GM20000 (cell line): ENCODE data around the gene RGS19.
A peak's percentile ranks its signal among the peaks of the same experiment; 100 is the strongest.

ENCODE experiments used
- DNase-seq: peaks from one replicate; pipeline ENCODE4 v3.0.0; 2012; ENCODE audit warnings: low spot score
- TF ChIP-seq, protein P1 (sequence below): IDR thresholded peaks from 2 replicates; pipeline ENCODE4 v1.5.1; 2012; ENCODE audit warnings: mild to moderate bottlenecking, control low read depth; ENCODE audit errors: extremely low read depth, missing control alignments

Gene RGS19

GRCh38 chr20:64106435-64106961 lies 27.2 kb upstream of the RGS19 start:
- DNase-seq, result no peak
- TF ChIP-seq, protein P1, sequence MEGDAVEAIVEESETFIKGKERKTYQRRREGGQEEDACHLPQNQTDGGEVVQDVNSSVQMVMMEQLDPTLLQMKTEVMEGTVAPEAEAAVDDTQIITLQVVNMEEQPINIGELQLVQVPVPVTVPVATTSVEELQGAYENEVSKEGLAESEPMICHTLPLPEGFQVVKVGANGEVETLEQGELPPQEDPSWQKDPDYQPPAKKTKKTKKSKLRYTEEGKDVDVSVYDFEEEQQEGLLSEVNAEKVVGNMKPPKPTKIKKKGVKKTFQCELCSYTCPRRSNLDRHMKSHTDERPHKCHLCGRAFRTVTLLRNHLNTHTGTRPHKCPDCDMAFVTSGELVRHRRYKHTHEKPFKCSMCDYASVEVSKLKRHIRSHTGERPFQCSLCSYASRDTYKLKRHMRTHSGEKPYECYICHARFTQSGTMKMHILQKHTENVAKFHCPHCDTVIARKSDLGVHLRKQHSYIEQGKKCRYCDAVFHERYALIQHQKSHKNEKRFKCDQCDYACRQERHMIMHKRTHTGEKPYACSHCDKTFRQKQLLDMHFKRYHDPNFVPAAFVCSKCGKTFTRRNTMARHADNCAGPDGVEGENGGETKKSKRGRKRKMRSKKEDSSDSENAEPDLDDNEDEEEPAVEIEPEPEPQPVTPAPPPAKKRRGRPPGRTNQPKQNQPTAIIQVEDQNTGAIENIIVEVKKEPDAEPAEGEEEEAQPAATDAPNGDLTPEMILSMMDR, result no peak

GRCh38 chr20:64105846-64106434 lies 26.6 kb upstream of the RGS19 start:
- TF ChIP-seq, protein P1, result no peak
- no peak for DNase-seq

DNA sequence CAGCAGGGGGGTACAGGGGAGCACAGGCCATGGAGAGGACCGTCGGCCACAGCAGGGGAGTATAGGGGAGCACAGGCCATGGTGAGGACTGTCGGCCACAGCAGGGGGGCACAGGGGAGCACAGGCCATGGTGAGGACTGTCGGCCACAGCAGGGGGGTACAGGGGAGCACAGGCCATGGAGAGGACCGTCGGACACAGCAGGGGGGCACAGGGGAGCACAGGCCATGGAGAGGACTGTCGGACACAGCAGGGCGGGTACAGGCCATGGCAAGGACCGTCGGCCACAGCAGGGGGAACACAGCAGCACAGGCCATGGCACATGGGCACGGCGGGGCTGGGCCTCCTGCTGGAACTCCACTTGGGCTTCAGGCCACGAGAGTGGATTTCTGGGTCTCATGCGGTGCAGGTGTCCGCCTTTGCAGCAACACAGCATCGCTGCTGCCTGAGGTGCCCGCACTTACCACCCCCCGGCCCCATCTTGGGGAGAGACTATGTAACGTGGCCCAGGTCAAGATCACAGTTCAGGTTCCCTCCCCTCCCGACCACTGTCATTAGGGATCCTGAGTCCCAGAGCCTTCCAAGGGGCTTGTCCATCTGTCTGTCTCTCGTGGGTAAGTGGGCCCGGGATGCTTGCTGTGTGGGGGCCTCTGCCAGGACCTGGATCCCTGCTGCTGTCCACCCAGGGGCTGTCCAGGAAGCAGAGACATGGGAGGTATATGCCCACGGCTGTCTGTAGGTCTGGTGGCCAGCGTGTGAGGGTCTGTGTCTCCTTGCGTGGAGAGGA lies 25.5 kb upstream of the RGS19 start:
- TF ChIP-seq, protein P1, result no peak
- no peak for DNase-seq

- DNase-seq, result no peak
- TF ChIP-seq, protein P1, result no peak
Observed at GRCh38 chr20:64103871-64104666, 24.8 kb upstream of the RGS19 start.

DNA sequence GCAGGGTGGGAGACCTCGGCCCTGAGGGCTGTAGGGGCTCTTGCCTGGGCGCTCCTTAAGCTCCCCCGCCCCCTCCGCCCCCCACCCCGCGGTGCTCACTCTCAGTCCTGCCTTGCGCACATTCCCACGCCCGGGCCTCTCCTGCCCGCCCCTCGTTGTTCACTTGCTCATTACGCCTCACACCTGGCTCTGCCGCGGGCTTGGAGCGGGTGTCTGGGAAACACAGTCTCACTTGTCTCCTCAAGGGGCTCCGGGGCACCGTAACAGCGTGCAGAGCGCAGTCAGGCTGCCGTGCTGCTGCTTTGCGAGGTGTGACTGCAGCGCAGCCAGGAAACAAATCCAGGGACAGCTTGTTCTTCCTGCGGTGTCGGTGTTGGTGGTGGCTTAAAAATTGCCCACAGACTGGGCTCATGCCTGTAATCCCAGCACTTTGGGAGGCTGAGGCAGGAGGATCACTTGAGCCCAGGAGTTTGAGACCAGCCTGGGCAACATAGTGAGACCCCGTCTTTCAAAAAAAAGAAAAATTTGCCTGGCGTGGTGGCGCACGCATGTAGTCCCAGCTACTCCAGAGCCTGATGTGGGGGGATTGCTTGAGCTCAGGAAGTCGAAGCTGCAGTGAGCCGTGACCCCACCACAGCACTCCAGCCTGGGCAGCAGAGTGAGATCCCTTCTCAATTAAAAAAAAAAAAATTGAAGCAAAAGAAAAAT lies 23.5 kb upstream of the RGS19 start:
- DNase-seq, result no peak
- TF ChIP-seq, protein P1, result no peak

DNA sequence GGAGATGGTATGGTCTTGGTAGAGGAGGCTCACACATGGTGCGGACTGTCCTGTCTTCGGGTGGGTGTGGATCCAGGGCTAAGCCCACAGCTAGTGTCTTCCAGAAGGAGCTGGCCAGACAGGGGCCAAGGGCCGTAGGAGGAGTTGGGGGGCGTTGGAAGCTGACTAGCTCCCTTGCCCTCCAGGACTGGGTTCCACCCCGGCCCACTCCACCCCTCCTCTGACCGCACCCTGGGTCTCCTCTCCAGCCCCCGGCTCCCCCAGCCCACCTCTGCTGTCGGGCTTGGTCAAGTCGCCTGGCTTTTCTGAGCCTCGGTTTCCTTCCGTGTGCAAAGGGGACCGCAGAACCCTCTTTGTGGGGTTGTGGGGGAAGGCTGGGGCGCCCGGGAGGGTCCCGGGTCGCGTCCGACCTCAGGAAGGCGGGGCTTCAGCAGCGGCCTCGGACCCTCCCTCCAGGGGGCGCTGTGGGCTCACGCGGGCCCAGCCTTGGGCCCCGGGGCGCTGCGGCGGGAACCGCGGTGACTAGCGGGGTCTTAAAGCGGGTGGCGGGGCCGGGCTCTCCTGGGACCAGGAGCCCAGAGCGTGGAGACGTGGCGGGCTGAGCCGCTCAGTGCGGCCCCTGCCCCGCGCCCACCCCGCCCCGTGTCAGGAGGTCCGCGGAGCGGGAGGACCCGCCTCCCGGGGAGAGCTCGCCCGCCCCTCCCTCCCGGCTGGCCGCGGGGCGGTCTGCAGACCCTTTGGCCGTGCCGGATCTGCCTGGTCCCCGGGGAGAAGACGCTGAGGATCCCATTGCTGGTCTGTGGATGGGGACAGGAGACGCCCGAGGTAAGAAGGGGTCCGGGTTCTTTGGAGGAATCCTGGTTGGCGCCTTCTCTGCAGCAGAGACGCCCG lies 22.7 kb upstream of the RGS19 start:
- TF ChIP-seq, protein P1, result peak; percentile 62
- DNase-seq, result peak; percentile 89
